ENCODE measurements around the gene MKKS.
"Not testable (repeated sequence)": the region's sequence is repeated elsewhere in the genome, so short reads cannot be mapped to it uniquely, and the experiment has no call there.

MKKS gene

DNA sequence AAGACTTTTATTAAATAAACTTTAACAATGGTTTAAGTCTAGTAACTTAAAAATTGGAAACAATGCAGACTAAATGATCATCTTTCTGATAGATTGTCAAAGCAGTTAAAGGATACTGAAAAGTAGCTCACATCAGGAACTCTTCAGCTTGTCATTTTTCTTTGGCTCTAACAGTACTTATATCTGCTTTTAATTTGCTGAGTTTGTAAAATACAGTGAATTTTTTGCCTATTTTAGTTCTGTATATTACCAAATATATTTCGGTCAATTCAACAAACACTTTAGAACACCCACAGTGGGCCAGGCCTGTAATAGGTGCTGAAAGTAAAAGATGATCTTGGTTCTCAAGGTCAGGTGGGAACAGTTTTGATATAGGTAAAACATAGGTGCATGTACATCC lies 22.3 kb downstream of the MKKS start:
- DNase-seq = no peak

- no peak for DNase-seq
These were observed 25.8 kb downstream of the MKKS start for GRCh38 chr20:10408108-10408813.

GRCh38 chr20:10404959-10405530 lies 29.0 kb downstream of the MKKS start:
- no peak for DNase-seq

- DNase-seq = peak in 1 of 2 donors; percentile 18
These were observed 29.9 kb downstream of the MKKS start for GRCh38 chr20:10404023-10404628.

DNA sequence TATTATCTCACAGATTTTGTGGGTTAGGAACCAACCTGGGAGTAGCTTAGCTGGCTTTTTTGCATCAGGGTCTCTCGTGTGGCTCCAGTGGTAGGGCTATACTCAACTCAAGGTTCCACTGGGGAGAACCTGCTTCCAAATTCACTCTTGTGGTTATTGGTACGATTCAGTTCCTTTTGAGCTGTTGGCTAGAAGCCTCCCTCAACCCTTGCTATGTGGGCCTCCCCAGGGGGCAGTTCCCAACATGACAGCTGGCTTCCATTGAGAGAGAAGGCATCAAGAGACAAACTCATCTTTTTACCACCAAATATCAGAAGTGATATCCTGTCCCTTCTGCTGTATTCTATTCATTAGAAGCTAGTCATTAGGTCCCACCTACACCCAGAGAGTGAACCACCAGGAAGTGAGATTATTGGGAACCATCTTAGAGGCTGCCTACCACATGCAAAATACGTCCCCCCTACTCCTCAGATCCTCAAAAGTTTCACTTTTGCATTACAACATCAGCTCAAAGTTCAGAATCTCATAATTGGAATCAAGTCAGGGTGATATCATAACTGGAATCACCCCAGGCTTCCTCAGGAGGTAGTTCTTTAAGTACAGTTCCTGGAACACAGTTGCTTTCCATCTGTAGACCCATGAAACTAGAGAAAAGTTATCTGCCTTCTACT lies 30.9 kb downstream of the MKKS start:
- DNase-seq = no peak

DNA sequence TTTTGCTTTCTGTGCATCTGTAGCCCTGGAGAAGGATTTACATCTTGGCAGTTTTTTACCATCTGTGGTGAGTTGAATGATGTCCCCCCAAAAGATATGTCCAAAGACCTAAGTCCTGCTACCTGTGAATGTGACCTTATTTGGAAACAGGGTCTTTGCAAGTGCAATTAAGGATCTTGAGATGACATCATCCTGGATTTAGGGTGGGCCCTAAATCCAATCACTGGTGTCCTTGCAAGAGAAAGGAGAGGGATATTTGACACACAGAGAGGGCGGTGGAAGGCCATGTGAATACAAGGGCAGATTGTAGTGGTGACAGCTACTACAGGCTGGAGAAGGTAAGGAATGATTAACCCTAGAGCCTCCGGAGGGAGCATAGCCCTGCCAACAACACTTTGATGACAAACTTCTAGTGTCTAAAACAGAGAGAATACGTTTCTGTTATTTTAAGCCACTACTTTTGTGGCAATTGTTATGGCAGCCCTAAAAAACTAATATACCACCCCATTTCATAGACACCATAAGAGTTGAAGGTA lies 35.1 kb downstream of the MKKS start:
- DNase-seq = no peak

DNA sequence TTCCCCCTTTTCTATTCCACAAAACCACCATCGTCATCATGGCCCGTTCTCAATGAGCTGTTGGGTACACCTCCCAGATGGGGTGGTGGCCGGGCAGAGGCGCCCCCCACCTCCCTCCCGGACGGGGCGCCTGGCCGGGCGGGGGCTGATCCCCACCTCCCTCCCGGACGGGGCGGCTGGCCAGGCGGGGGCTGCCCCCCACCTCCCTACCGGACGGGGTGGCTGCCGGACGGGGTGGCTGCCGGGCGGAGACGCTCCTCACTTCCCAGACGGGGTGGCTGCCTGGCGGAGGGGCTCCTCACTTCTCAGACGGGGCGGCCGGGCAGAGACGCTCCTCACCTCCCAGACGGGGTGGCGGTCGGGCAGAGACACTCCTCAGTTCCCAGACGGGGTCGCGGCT lies 39.3 kb downstream of the MKKS start:
- not testable (repeated sequence) for DNase-seq

DNA sequence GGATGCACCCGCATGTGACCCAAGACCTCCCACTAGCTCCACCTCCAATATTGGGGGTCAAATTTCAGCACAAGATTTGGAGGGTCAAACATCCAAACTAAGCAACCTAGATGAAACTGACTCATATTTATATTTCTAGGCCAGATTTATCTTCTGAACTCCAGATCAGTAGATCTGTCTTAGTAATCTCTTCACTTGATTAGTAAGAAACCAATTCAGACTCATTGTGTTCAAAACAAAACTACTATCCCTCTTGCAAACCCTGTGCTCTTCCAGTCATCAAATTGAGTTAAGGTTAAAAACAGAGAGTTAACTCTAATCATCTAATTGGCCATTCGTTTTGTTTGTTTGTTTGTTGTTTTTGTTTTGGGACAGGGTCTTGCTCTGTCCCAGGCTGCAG lies 43.3 kb downstream of the MKKS start:
- no peak for DNase-seq

GRCh38 chr20:10388597-10388996 lies 45.4 kb downstream of the MKKS start:
- DNase-seq = no peak

DNA sequence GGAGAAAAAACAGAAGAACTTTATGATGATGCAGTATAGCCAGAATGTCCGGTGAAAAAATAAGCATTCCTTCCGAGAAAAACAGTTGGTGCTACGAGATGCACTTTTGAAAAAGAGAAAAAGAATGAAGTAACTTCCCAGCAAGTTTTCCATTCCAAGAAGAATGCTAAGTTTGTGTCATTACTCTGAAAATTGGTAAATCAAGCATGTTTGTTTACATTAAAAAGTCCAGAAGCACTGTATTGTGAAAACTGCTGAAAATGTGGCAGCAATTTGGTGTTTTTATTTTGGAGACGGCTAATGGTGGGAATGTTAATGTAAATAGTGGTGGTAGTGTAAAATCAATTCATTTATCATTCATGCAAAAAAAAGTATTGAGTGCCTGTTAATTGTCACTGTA lies 46.3 kb downstream of the MKKS start:
- DNase-seq = no peak

- no peak for DNase-seq
These were observed 48.0 kb downstream of the MKKS start for GRCh38 chr20:10385850-10386544.

- no peak for DNase-seq
These were observed 52.5 kb downstream of the MKKS start for GRCh38 chr20:10381477-10381876.

- DNase-seq = no peak
These were observed 54.3 kb downstream of the MKKS start for GRCh38 chr20:10379761-10380160.

DNA sequence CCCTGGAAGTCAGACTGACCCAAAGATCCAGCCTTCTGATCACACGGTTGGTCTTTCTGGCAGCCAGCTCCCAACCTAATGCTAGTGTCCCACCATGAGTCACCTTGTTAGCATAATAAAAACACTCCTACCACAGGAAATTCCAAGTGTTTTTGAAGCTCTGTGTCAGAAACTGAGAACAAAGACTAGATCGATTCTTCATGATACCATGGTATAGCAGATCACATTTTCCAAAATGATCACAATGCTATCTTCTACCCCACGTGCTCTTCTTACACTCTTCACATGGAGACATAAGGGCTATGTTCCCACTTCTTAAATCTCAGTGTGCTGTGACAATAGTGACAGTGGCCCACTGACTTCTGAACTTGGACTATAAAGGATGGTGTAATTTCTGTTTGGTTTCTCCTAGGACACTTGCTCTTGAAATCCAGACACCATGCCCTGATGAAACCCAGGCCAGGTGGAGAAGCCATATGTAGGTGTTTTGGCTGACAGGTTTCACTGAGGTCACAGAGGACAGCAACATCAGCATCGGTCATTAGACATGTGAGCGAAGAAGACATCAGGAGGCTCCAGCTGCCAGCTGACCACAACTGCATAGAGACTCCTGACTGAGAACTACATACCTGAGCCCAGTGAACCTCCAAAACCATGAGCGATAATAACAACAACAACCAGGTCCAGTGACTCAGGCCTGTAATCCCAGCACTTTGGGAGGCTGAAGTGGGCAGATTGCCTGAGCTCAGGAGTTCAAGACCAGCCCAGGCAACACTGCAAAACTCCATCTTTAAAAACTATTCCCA lies 57.5 kb downstream of the MKKS start:
- no peak for DNase-seq

- no peak for DNase-seq
These were observed 58.8 kb downstream of the MKKS start for GRCh38 chr20:10375191-10375590.

- DNase-seq = no peak
These were observed 60.0 kb downstream of the MKKS start for GRCh38 chr20:10374036-10374435.

- DNase-seq = no peak
These were observed 62.6 kb downstream of the MKKS start for GRCh38 chr20:10371467-10371866.

- no peak for DNase-seq
These were observed 63.7 kb downstream of the MKKS start for GRCh38 chr20:10370091-10370887.

DNA sequence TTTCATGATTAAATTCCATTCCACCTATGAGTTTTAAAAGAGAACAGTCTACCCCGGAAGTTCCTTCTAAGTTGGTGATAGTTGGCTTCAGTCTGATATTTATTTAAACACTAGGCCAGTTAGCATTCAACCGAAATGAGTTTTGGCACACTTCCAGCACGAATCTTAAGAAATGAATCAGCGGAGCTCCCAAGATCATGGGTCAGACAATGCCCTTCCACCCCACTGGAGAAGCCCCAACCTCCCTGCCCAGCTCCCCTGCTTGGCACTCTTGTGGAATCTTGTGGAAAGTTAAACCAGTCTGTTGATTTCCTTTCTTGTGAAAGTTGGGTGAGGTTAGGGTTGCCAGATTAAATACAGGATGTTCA lies 64.3 kb downstream of the MKKS start:
- DNase-seq = no peak

DNA sequence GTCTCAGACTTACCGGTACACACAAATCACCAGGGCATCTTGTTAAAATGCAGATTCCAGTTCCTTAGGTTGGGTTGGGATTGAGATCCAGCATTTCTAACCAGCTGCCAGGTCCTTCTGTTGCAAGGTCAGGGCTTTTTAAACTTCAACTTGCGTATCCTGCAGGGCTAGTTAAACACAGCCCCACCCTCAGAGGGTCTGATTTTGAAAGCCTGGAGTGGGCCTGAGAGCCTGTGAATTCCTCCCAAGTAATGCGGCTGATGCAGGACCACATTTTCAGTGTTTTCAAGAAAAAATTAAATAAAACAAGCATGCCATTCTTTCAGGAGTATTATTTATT lies 65.3 kb downstream of the MKKS start:
- no peak for DNase-seq

DNA sequence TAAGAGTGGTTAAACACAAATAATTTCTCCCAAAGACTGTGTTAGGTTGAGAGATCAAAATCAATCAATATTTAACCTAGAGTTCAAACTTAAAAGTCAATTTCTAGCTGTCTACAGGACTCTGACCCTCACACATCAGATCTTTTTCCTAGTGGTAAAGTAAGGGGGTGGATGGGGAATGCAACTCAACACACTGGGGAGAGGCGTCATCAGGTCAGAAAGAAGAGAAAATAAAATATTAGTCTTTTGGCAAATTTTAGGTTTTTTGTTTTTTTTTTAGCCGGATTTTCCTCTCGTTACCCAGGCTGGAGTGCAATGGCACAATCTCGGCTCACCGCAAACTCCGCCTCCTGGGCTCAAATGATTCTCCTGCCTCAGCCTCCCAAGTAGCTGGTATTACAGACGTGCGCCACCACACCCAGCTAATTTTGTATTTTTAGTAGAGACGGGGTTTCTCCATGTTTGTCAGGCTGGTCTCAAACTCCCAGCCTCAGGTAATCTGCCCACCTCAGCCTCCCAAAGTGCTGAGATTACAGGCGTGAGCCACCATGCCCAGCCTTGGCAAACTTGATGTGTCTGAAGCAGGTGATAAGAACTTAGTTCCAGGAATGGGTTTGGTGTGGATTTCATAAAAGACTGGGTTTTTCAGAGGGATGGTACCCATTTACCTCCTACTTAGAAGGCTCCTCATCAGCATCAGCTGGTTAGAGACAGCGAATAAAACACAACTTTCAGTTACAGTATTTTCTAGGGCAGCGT lies 65.9 kb downstream of the MKKS start:
- DNase-seq = no peak
